Stomach smooth muscle (tissue), 2 donors: ENCODE measurements around the gene FAM47C.
"Not testable (repeated sequence)": the region's sequence is repeated elsewhere in the genome, so short reads cannot be mapped to it uniquely, and the experiment has no call there.

Experiments used
- H3K27ac ChIP-seq: one replicate; pipeline ENCODE4 v1.7.0; 2013; ENCODE audit warnings: mild to moderate bottlenecking, low read length, inconsistent platforms
- H3K27me3 ChIP-seq, 2 donors: one replicate each; pipeline ENCODE4 v1.7.0; 2013; ENCODE audit warnings: low read length in 2 of 2; ENCODE audit not compliant: insufficient read depth in 2 of 2, control insufficient read depth in 1 of 2
- H3K36me3 ChIP-seq, 2 donors: one replicate each; pipeline ENCODE4 v1.7.0; 2013; ENCODE audit warnings: low read length in 2 of 2; ENCODE audit not compliant: control insufficient read depth in 2 of 2, insufficient read depth in 2 of 2
- H3K4me1 ChIP-seq: one replicate; pipeline ENCODE4 v1.7.0; 2013; ENCODE audit warnings: low read length; ENCODE audit not compliant: control insufficient read depth, insufficient read depth
- H3K4me3 ChIP-seq, 2 donors: one replicate each; pipeline ENCODE4 v1.7.0; 2013; ENCODE audit warnings: low read length in 2 of 2
- H3K9ac ChIP-seq, 2 donors: one replicate each; pipeline ENCODE4 v1.7.0; 2013; ENCODE audit warnings: low read length in 2 of 2, mild to moderate bottlenecking in 1 of 2
- H3K9me3 ChIP-seq, 2 donors: one replicate each; pipeline ENCODE4 v1.7.0; 2013; ENCODE audit warnings: low read length in 2 of 2; ENCODE audit not compliant: control insufficient read depth in 2 of 2
- donor health status: healthy.
- donor health status: Pancreatic carcinoma.

Gene FAM47C

GRCh38 chrX:37000140-37000539, 8.0 kb upstream of the FAM47C start:
- Histone ChIP-seq H3K4me3 (no peak overlapping the region), H3K36me3 (no peaks in the 10 kb centered on the region), H3K27ac (no peak overlapping the region), H3K9me3 (no peaks in the 10 kb centered on the region), H3K9ac (no peak overlapping the region), H3K27me3 (peaks cover 0 to 5% of the 10 kb centered on the region in 2 donors), H3K4me1 (no peaks in the 10 kb centered on the region)

GRCh38 chrX:37010496-37010895, 2.3 kb downstream of the FAM47C start:
- Histone ChIP-seq H3K9me3 (no peaks in the 10 kb centered on the region), H3K27ac (no peak overlapping the region), H3K4me1 (no peaks in the 10 kb centered on the region), H3K27me3 (no peaks in the 10 kb centered on the region), H3K4me3 (no peak overlapping the region), H3K36me3 (no peaks in the 10 kb centered on the region), H3K9ac (no peak overlapping the region)

- not testable (repeated sequence) for H3K9me3 ChIP-seq, H3K27ac ChIP-seq, H3K27me3 ChIP-seq, H3K36me3 ChIP-seq, H3K9ac ChIP-seq, H3K4me3 ChIP-seq, H3K4me1 ChIP-seq
Measured at GRCh38 chrX:37034260-37034659, 26.1 kb downstream of the FAM47C start.

- not testable (repeated sequence) for H3K27me3 ChIP-seq, H3K4me3 ChIP-seq, H3K9me3 ChIP-seq, H3K27ac ChIP-seq, H3K4me1 ChIP-seq, H3K9ac ChIP-seq, H3K36me3 ChIP-seq
Measured at GRCh38 chrX:37036674-37037220, 28.6 kb downstream of the FAM47C start.

- H3K27ac ChIP-seq, H3K36me3 ChIP-seq, H3K4me1 ChIP-seq, H3K9ac ChIP-seq, H3K4me3 ChIP-seq, H3K27me3 ChIP-seq, H3K9me3 ChIP-seq: not testable (repeated sequence)
Measured at GRCh38 chrX:37038814-37039213, 30.6 kb downstream of the FAM47C start.

GRCh38 chrX:37042956-37043885, 35.1 kb downstream of the FAM47C start:
- H3K36me3 ChIP-seq, H3K27ac ChIP-seq, H3K4me1 ChIP-seq, H3K9ac ChIP-seq, H3K9me3 ChIP-seq, H3K27me3 ChIP-seq, H3K4me3 ChIP-seq: not testable (repeated sequence)

GRCh38 chrX:37047776-37048175, 39.6 kb downstream of the FAM47C start:
- H3K4me3 ChIP-seq = no peak overlapping the region
- H3K36me3 ChIP-seq = no peaks in the 10 kb centered on the region
- H3K9me3 ChIP-seq = no peaks in the 10 kb centered on the region
- H3K27me3 ChIP-seq = peaks cover 0 to 5% of the 10 kb centered on the region in 2 donors
- no peak overlapping the region for H3K27ac ChIP-seq
- no peaks in the 10 kb centered on the region for H3K4me1 ChIP-seq
- H3K9ac ChIP-seq = no peak overlapping the region

- H3K9me3 ChIP-seq, H3K4me1 ChIP-seq, H3K27me3 ChIP-seq, H3K36me3 ChIP-seq, H3K9ac ChIP-seq, H3K27ac ChIP-seq, H3K4me3 ChIP-seq: not testable (repeated sequence)
Measured at GRCh38 chrX:37057572-37057971, 49.4 kb downstream of the FAM47C start.

GRCh38 chrX:37060999-37061398, 52.8 kb downstream of the FAM47C start:
- Histone ChIP-seq H3K4me3 (no peak overlapping the region), H3K4me1 (no peaks in the 10 kb centered on the region), H3K9ac (no peak overlapping the region), H3K9me3 (no peaks in the 10 kb centered on the region), H3K36me3 (no peaks in the 10 kb centered on the region), H3K27ac (no peak overlapping the region), H3K27me3 (peaks cover 0 to 6% of the 10 kb centered on the region in 2 donors)
